Activated CD4-positive, alpha-beta T cell treated with anti-CD3 and anti-CD28 coated beads, Interleukin-2, amount 50 U/mL, for 4 hours (primary cell): ENCODE results near the gene ZBTB39.
A peak's percentile ranks its signal among the peaks of the same experiment; 100 is the strongest.
"Not testable (repeated sequence)": the region's sequence is repeated elsewhere in the genome, so short reads cannot be mapped to it uniquely, and the experiment has no call there.

Experiments
- DNase-seq, 2 experiments: peaks; one replicate each; pipeline ENCODE4 v3.0.0-alpha.2; 2020

Gene ZBTB39

GRCh38 chr12:57029457-57029856, 23.1 kb upstream of the ZBTB39 start:
- DNase-seq = no peak

- DNase-seq = no peak
Measured at GRCh38 chr12:57027805-57028153, 21.4 kb upstream of the ZBTB39 start.

GRCh38 chr12:57027011-57027804, 20.9 kb upstream of the ZBTB39 start:
- DNase-seq = no peak

GRCh38 chr12:57025196-57025595, 18.9 kb upstream of the ZBTB39 start:
- DNase-seq = no peak

GRCh38 chr12:57022324-57022723, 16.0 kb upstream of the ZBTB39 start:
- DNase-seq = not testable (repeated sequence)

GRCh38 chr12:57019983-57020719, 13.8 kb upstream of the ZBTB39 start:
- DNase-seq = no peak

GRCh38 chr12:57018906-57019305, 12.6 kb upstream of the ZBTB39 start:
- no peak for DNase-seq

- DNase-seq = not testable (repeated sequence)
Measured at GRCh38 chr12:57018353-57018752, 12.0 kb upstream of the ZBTB39 start.

- DNase-seq = no peak
Measured at GRCh38 chr12:57016348-57016747, 10.0 kb upstream of the ZBTB39 start, which contains the start of gene TAC3. TAC3 (minus strand) TSS chr12:57016529; CDS start chr12:57015797, 732 bp downstream.

- DNase-seq = no peak
Measured at GRCh38 chr12:57012600-57013465, 6.5 kb upstream of the ZBTB39 start.

GRCh38 chr12:57011438-57012424, 5.4 kb upstream of the ZBTB39 start:
- no peak for DNase-seq

GRCh38 chr12:57010627-57011247, 4.4 kb upstream of the ZBTB39 start:
- no peak for DNase-seq

- no peak for DNase-seq
Measured at GRCh38 chr12:57009949-57010626, 3.7 kb upstream of the ZBTB39 start.

GRCh38 chr12:57008178-57008577, 1.8 kb upstream of the ZBTB39 start:
- no peak for DNase-seq

GRCh38 chr12:57006809-57007475, 596 bp upstream of the ZBTB39 start:
- DNase-seq = no peak

- no peak for DNase-seq
Measured at GRCh38 chr12:57004651-57005050, 1.7 kb downstream of the ZBTB39 start.

- DNase-seq = no peak
Measured at GRCh38 chr12:57003395-57003794, 3.0 kb downstream of the ZBTB39 start.

GRCh38 chr12:57001448-57001906, 4.9 kb downstream of the ZBTB39 start:
- DNase-seq = peak; percentile 79

- no peak for DNase-seq
Measured at GRCh38 chr12:57000393-57000792, 6.0 kb downstream of the ZBTB39 start.

- no peak for DNase-seq
Measured at GRCh38 chr12:56999456-56999855, 6.9 kb downstream of the ZBTB39 start.
